Activated T-helper 1 cell treated with Interleukin-2 at 50 U/mL for 16 hours (primary cell): Measurements from ENCODE around the gene CTBS.
A peak's percentile ranks its signal among the peaks of the same experiment; 100 is the strongest.

ENCODE experiments used
- DNase-seq: peaks from one replicate; pipeline ENCODE4 v3.0.0-alpha.2; 2020; ENCODE audit warnings: low read depth

Gene CTBS

DNA sequence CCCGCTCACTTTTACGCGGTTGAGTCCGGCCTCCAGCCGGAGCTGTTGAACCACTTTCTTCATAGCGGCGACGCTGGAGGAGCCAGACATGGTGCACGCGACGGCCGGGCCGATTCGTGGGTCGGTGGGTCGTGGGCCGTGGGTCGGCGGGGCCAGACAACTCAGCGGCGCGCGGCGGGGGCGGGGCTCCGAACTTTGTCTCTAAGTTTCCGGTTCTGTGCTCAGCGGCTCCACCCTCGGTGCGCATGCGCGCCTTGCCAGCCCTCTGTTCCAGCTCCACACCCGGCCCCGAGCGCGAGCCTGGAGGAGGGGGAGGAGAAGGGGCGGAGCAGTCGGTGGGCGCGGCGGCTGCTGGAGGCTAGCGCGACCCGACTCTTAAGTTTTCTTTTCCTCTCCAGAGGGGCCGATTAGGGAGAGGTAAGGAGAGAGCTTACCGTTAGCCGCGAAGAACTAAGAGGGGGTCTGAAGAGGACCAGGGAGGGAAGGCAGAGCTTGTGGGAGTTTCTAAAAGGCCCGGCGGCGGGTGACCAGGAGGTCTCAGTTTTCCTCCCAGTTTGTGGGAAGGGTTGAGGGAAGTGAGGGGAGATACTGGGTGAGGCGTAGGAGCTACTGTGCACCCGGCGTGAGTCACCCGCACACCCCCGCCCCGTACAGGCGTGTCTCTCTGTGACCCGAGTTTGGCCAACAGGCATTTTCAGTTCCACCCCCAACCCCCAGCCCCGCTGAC lies 68.1 kb downstream of the CTBS start, which contains the start of the genes GNG5 and SPATA1:
TSS of gene GNG5 (minus strand) at position 580 of the 727 bp plus-strand sequence. CDS start at position 90, 490 bp downstream.
TSS of gene SPATA1 (plus strand) at position 385 of the 727 bp plus-strand sequence. CDS start 9,974 bp downstream, outside the sequence.
- DNase-seq, result peak; percentile 97

- DNase-seq, result no peak
Measured at GRCh38 chr1:84505493-84506001, 68.7 kb downstream of the CTBS start.

DNA sequence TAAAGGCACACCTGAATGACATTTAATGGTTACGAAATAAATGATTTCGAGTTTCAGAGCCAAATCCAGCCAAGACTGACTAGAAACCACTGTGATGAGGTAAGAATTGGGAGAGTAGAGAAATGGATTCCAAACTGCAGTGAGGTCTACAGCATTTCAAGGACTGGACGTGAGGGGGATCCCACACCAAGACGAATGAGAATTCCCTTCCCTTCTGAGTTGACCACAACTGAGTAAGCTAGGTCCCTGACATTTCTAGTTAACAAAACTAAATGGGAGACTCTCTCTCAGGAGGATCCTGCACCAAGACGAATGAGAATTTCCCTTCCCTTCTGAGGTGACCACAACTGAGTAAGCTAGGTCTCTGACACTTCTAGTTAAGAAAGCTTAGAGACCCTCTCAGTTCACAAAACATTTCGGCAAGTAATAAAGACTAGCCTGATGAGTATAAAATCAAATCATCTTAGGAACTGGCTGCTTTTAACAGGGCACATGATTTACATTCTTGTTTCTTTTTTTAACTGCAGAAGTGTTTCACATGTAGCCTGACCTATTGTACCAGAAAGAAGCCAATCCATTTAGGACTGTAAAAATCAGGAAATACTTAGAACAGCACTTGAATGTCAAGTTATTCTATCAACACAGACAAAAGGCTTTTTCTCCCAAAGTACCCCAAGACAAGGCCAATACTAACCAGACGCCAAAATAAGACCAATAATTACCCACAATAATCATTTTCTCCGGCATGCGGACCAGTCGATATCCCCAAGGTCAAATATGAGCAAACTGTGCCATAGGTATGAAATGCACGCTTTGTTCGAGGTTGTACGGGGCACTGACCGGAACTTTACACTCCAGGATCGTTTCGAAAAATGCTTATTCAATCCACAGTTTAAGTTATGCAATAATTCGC lies 69.4 kb downstream of the CTBS start:
- DNase-seq, result no peak

DNA sequence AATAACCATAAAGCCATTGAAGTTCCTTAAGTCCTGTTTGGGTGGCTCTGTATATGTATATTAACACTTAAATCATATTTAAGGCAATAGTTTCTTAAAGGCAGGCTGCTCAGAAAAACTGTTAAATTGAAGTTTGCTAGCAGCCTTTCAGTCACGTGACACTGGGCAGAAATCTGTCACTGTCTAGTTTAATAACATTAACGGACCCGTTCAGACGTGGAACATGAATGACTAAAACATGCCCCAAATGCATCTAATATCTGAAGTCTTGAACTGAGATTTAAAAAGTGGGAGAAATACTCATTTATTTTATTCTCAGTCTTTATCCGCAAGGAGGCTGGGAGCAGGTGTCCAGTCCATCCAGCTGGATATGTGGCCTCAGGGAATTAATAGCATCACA lies 71.3 kb downstream of the CTBS start:
- DNase-seq, result no peak
